Fibroblast of peridontal ligament (primary cell): ENCODE results near the gene UQCC2.

ENCODE experiments used
- DNase-seq: peaks from one replicate; pipeline ENCODE4 v3.0.0-alpha.2; 2010; ENCODE audit errors: extremely low read depth

Gene UQCC2

GRCh38 chr6:33711140-33712129, at the start of gene UQCC2:
Gene UQCC2, minus strand, starts transcription at chr6:33711700. Its CDS starts 14 bp downstream, at chr6:33711686.
- DNase-seq: peak; percentile 95

DNA sequence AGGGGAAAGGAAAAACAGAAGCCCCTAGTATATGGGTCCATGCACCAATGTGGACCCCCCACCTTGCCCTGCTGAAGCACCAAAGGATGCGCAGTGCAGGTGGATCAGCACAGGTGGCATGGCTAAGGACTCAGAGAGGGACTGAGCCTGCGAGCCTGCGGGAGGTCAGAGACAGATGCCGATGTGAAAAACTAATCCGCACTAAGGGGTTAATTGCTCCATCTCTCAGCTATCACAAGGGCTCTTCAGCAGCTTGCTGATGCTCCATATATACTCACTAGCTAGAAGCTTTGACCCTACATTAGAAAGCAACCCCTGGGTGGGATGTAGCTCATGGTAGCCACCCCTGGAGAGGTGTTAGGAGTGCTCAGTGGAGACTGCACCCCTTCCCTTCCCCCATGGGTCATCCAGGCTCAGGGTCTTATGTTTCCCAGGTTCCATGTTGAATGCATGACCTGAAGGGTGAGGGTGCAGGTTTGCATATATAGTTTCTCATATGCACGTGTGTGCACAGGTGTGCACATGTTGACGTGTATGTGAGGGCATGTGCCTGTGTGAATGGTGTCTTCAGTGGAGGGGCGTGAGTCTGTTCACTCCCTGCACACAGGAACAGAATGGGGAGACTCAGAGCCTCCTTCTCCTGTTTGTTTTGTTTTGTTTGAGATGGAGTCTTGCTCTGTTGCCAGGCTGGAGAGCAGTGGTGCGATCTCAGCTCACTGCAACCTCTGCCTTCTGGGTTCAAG, 48.6 kb upstream of the UQCC2 start:
- DNase-seq: no peak

DNA sequence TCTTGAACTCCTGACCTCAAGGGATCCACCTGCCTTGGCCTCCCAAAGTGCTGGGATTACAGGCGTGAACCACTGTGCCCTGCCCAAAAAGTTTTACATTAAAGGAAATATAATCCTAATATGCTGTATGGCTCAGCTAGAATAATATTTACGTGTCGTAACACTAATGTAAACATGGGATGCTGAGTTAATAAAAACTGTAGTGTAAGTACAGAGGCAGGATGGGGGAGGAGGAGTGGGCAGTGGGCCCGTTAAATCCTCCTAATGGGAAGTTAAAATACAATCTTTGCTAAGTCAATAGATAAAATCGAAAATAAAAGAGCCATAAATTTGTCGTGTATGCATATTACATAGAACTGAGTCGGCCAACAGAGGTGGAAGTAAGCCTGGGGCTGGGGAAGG, 47.3 kb upstream of the UQCC2 start:
- no peak for DNase-seq

DNA sequence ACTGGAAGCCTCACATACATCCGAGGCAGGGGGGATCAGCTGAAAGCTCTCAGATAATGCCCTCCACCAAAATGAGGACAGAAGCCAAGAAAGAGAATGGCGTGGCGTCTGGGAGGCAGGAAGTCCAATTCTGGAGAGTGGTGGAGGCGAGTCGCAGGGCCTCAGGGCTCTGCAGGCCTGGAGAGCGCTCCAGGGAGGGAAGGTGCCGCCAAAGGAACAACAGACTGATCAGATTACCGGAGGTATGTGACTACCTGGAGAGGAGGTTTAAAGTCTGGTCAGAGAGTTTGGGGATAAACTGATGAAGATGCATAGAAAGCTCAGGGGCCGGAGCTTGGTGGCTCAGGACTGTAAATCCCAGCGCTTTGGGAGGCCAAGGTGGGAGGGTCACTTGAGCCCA, 46.4 kb upstream of the UQCC2 start:
- no peak for DNase-seq

DNA sequence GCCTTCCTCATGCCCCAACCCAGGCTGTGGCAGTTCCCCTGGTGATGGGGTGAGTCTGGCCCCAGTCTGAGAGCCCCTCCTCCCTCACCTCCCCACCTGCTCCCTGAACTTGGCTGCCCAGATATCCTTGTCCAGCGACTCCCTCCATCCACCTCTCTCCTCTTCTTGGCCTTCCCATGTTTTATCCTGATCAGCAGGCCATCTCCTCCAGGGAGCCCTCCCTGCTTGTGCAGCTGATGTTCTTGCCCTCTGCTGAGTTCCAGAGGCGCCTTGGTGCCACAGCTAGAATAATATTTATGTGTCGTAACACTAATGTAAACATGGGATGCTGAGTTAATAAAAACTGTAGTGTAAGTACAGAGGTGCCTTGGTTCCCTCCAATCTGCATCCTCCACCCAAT, 45.6 kb upstream of the UQCC2 start:
- no peak for DNase-seq

DNA sequence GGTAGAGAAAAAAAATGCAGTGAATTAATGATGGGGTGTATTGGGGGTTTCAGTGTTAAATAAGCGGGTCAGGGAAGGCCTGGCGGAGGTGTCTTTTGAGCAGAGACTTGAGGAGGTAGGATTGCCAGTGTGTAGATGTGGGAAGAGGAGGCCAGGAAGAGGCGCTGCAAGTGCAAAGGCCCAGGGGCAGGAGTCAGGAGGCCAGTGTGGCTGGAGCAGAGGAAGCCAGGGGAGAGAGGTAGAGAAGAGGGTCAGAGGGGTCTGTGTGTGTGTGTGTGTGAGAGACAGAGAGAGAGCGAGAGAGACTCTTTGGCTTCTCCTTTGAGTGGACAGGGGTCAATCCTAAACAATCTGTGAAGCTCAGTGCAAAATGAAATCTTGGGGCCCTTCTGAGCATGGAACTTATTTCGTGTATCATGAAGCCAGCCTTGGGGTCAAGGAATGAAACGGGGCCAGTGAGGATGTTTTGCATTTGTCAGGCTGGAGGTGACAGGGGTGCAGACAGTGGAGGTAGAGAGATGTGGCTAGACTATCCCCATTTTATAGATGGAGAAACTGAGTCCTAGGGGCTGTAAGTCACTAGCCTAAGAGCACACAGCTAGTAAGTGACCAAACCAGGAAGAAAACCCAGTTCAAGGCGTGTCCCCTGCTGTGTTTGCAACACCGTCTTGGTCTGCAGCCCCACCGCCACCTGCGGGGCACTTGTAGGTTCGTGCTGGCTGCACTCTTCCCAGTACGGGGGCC, 44.9 kb upstream of the UQCC2 start:
- no peak for DNase-seq

DNA sequence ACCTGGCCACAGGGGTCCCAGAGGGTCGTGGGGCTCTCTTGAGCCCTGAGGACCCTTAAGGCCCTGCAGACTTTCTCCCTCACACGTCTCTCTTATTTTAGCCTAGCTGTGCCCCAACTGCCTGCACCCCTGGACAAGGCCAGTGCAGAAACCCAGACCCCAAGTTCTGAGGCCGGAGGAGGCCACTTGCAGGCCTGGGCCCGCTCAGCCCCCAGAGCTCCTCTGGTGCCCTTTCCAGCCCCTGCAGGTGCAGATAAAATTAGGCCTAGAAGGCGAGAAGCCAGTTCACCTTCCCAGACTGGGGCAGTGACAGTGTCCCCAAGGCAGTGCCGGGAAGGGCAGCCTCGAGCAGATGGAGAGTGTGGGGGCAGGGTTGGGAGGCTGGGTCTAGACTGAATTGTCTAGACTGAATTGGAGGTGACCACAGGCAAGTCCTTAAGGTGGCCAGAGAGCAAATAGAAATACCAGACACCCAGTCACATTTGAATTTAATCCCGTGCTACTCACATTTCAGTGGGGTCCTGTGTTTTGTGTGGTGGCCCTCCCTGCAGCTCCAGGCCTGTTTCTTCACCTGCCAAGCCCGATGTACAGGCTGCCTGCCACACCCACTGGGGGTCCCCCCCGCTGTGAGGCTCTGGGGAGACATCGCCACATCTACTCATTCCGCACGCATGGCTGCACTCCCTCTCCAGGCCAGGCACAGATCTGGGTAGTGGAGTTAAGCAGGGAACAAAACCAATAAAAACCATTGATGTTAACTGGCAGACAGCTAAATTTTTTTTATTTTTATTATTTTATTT, 43.8 kb upstream of the UQCC2 start:
- no peak for DNase-seq

DNA sequence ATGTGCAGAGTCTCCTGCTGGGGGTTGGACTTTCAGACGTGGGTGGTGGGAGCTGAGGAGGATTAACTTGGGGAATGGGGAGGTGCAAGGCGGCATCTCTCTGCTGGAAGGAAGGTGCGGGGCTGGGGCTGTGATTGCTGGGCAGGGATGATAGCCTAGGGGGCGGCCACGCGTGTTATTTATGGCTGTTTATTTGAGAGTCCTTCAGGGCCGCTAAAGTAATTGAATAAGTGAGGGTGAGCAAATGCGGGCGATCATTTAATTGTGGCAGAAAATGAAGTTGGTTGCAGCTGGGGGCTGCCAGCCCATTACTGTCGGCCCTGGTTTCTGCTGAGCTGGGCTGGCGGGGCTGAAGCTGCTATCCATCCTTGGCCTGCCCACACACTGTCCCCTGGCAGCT, 42.7 kb upstream of the UQCC2 start:
- DNase-seq: no peak

DNA sequence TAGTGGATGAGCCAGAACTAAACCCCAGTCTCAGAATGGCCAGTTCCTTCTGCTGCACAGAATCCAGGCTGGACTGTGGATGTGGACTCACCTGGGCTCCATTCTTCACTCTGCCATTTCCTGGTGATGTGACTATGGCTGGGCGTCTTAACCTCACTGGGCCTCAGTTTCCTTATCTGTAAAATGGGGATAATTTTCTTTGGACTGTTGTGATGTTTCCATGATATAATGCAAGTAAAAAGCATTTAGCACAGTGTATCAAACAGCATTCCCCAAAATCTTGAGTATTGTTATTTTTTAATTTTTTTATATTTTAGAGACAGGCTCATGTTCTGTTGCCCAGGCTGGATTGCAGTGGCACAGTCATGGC, 41.1 kb upstream of the UQCC2 start:
- DNase-seq: no peak

DNA sequence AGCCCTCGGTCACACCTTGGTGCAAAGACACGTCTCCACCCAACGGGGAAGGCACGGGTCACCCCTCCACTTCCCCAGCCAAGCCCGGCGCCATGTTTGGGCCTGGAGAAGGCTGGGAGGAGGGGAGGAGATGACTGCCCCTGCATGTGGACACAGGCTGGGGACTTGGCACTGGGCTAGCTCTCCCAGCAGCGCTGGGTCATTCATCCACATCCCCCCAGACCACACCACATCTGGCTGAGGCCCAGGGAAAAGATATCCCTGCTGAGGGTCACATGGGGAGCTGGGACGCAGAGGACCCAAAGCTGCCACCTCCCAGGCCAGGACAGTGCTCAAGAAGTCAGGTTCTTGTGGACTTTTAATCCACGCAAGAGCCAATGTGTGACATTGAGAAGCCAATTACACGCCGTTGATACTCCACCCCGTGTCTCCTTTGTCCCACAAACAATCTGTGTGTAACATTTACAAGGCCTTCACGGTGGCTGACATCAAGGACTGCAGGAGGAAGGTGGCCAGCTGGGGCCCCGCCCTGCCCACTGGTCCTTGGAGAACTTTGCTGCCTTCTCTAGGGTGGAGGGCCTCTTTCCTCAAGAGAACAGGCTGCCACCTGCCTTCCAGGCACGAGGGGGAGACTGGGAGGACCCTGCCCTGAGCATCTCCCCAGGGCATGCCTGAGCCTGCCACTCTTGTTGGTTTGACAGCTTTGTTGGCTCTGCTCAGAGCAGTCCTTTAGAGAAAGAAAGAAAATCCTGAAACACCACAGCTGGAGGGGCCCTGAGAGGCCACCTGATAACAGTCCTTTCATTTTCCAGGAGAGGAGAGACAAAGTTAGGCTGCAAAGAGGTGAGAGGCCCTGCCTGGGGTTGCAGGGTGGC, 40.5 kb upstream of the UQCC2 start:
- DNase-seq: no peak

DNA sequence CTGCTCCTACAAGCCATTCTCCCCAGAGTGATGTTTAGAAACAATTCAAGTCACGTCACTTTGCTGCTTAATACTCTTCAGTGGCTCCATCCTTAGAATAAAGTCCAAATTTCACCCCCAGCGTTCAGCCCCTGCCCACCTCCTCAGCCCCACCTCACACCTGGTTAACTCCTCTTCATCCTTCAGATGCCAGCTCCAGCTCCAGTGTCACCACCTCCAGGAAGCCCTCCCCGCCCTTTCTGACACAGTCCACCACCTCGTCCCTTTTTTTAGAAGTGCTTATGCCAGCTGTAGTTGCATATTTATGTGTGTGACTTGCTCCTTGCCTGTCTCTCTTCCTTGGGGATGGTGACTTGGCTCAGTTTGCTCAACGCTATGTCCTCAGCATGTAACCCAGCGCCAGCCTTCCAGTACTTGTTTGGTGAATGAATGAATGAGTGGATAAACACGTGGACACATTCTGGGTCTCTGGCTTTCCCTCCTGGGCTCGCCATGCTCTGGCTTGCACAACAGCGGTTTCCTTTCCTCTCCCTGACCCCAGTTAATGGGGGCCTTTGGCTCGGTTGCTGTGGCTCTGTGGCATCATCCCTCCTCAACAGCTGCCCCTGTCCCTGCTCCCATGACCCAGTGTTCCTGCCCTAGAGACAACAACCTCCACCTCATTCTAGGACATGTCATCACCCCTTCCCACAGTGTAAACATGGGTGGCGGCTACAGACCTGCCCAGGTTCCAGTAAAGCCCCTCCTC, 38.9 kb upstream of the UQCC2 start:
- no peak for DNase-seq

- no peak for DNase-seq
These were observed 37.9 kb upstream of the UQCC2 start for GRCh38 chr6:33749401-33749800.

DNA sequence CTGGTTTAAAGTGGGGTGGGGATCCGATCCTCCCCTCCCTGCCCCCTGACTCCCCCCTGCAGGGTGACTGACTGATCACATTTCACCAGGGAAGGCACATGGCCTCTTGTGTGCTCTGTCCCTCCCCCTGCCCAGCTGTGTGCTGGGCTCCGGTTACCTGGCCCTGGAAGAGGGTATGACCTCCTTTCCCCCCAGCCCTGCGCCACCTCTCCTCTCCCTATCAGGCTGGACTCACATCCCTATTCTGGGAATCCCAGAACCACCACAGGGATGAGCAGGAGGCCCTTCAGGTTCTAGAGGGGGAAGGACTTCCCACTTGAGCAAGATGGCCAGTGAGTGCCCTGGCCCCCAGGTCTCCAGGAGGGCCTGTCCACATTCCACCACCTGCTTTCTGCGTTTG, 37.3 kb upstream of the UQCC2 start:
- DNase-seq: no peak

DNA sequence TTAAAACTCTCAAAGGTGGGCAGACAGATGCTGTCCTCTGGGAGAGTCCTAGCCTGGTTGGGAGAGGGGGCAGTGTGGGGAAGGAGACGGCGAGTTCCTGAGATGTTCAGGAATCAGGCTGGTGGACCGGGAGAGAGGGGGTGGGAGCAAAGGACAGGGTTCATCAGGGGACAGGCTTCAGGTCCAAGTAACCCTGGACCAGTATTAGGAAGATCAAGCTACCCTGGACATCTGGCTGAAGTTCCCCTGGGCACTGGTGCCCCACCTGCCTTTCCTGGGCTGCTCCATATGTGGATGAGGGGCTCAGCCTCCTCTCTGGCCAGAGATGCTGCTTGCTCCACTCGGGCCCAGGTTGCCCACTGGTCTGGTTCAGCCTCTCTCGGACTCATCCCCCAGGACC, 36.3 kb upstream of the UQCC2 start:
- no peak for DNase-seq

GRCh38 chr6:33746651-33747100, 35.2 kb upstream of the UQCC2 start, which contains the start of gene IP6K3:
Gene IP6K3, minus strand, starts transcription at chr6:33746905. Its CDS starts 11,429 bp downstream, at chr6:33735476.
- DNase-seq: no peak

GRCh38 chr6:33746036-33746600, 34.6 kb upstream of the UQCC2 start:
- no peak for DNase-seq

- no peak for DNase-seq
These were observed 34.0 kb upstream of the UQCC2 start for GRCh38 chr6:33745548-33745947.

DNA sequence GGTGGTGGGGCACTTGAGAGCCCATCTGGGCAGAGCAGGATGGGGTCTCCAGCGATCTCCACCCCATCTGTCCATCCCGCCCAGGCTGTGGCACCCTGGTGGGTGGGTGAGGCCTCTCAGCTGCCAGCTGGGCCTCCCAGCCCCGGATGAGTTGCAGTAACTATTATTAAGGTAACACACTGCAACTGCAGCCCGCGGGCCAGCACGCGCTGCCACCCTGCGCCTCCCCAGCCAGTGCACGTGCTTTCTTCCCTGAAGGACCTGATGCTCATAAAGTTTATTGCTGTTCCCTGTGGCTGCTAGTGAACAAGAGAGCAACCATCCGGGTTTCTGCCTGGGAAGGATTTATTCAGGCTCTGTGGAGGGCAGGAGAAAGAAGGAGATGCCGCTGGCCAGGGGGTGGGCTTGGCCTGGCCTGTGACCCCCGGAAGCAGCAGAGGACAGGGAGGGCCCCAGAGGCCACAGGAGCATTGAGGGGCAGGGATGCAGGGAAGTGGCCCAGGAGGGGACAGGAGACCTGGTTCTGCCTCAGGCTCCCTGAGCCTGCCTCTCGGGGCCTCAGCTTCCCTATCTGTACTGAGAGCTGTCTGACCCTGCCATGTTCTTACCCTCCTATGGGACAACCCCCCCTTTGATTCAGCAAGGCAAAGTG, 33.5 kb upstream of the UQCC2 start:
- DNase-seq: no peak
